ENCODE measurements around the gene CDKN1B.

Gene CDKN1B

GRCh38 chr12:12716793-12717585 lies at the start of gene CDKN1B:
Gene CDKN1B, plus strand, starts transcription at chr12:12717368. Its CDS starts 472 bp downstream, at chr12:12717840.
- Mint-ChIP-seq H3K9me3 (no peaks in the 10 kb centered on the region), H3K4me3 (peak within 1 kb of the TSS; percentile 99), H3K27ac (peak within 1 kb of the TSS; percentile 99), H3K27me3 (no peaks in the 10 kb centered on the region), H3K36me3 (peaks cover 27% of the 10 kb centered on the region), H3K4me1 (peaks cover 68% of the 10 kb centered on the region)

DNA sequence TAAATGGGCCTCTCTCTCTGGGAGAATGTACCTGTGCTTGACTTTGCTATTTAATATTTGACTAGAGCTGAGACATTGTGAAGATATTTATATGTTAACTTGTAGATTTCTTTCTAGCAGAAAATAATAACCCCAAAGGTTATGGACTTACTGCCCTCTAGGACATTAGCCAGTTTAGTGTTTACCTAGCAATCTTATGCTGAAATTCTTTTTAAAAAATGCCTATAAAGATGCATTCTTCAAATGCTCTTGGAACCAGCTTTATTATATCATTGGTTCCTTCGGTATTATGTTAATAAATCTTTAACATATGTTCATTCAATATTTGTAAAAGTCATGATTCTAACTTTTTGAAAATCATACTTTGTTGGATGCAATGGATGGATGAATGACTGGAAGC lies 49.2 kb upstream of the CDKN1B start:
- Mint-ChIP-seq H3K4me1 (no peaks in the 10 kb centered on the region), H3K36me3 (no peaks in the 10 kb centered on the region), H3K27me3 (no peaks in the 10 kb centered on the region), H3K4me3 (no peak overlapping the region), H3K9me3 (no peaks in the 10 kb centered on the region), H3K27ac (no peak overlapping the region)

- Mint-ChIP-seq H3K4me3 (no peak overlapping the region), H3K36me3 (no peaks in the 10 kb centered on the region), H3K9me3 (no peaks in the 10 kb centered on the region), H3K27me3 (no peaks in the 10 kb centered on the region), H3K4me1 (no peaks in the 10 kb centered on the region), H3K27ac (no peak overlapping the region)
Observed at GRCh38 chr12:12669020-12669419, 48.1 kb upstream of the CDKN1B start.

- no peaks in the 10 kb centered on the region for H3K4me1 Mint-ChIP-seq
- no peak overlapping the region for H3K4me3 Mint-ChIP-seq
- no peaks in the 10 kb centered on the region for H3K36me3 Mint-ChIP-seq
- no peaks in the 10 kb centered on the region for H3K9me3 Mint-ChIP-seq
- H3K27ac Mint-ChIP-seq: no peak overlapping the region
- H3K27me3 Mint-ChIP-seq: no peaks in the 10 kb centered on the region
Observed at GRCh38 chr12:12671850-12672660, 45.1 kb upstream of the CDKN1B start.

DNA sequence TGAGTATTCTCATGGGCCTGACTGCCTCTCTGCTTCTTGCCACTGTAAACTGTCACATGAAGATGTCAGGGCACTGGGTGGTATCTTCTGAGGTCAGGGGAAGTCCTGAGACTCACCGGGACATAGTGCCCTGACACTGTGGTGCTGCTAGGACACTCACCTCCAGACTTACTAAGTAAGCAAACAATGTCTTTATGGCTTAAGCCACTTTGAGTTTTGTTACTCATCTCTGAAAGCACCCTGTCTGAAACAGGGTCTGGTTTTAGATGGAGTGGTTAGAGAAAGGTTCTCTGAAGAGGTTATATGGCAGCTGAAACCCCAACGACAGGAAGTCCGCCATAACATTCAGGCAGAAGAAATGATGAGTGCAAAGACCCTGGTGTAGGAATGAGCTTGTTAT lies 43.9 kb upstream of the CDKN1B start:
- H3K27me3 Mint-ChIP-seq: no peaks in the 10 kb centered on the region
- H3K36me3 Mint-ChIP-seq: no peaks in the 10 kb centered on the region
- no peaks in the 10 kb centered on the region for H3K4me1 Mint-ChIP-seq
- no peak overlapping the region for H3K4me3 Mint-ChIP-seq
- no peak overlapping the region for H3K27ac Mint-ChIP-seq
- H3K9me3 Mint-ChIP-seq: no peaks in the 10 kb centered on the region

- no peaks in the 10 kb centered on the region for H3K27me3 Mint-ChIP-seq
- H3K9me3 Mint-ChIP-seq: no peaks in the 10 kb centered on the region
Observed at GRCh38 chr12:12676605-12677004, 40.6 kb upstream of the CDKN1B start.

GRCh38 chr12:12681061-12681765 lies 36.0 kb upstream of the CDKN1B start:
- Mint-ChIP-seq H3K27me3 (no peaks in the 10 kb centered on the region), H3K9me3 (no peaks in the 10 kb centered on the region), H3K4me3 (no peak overlapping the region), H3K27ac (no peak overlapping the region), H3K36me3 (no peaks in the 10 kb centered on the region), H3K4me1 (no peaks in the 10 kb centered on the region)

More at GRCh38 chr12:12676605-12677004, 40.6 kb upstream of the CDKN1B start:
- H3K4me1 Mint-ChIP-seq: no peaks in the 10 kb centered on the region
- H3K36me3 Mint-ChIP-seq: no peaks in the 10 kb centered on the region
- H3K27ac Mint-ChIP-seq: no peak overlapping the region
- no peak overlapping the region for H3K4me3 Mint-ChIP-seq

DNA sequence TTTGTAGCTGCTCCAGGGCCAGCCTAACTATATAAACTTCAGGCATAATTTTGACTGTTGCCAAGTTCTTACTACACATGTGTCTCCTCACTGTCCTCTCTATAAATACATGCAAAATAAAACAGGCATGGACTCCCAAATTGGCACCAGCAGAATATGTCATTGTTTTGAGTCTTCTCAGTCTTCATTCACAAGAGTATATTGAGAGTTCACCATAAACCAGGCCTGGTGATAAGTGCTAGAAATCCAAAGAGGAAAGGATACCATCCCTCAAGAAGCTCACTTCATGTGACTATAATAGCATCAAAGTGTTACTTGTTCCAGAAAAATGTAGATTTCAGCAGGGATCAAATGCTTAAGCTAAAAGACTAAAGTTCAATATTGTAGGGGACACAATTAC lies 34.9 kb upstream of the CDKN1B start:
- Mint-ChIP-seq H3K36me3 (no peaks in the 10 kb centered on the region), H3K9me3 (no peaks in the 10 kb centered on the region), H3K27ac (no peak overlapping the region), H3K4me3 (no peak overlapping the region), H3K4me1 (no peaks in the 10 kb centered on the region), H3K27me3 (no peaks in the 10 kb centered on the region)

GRCh38 chr12:12683136-12683697 lies 34.0 kb upstream of the CDKN1B start:
- Mint-ChIP-seq H3K4me3 (no peak overlapping the region), H3K4me1 (no peaks in the 10 kb centered on the region), H3K27me3 (no peaks in the 10 kb centered on the region), H3K27ac (no peak overlapping the region), H3K9me3 (no peaks in the 10 kb centered on the region), H3K36me3 (peaks cover 3% of the 10 kb centered on the region)

GRCh38 chr12:12683725-12684124 lies 33.4 kb upstream of the CDKN1B start:
- no peaks in the 10 kb centered on the region for H3K9me3 Mint-ChIP-seq
- no peak overlapping the region for H3K4me3 Mint-ChIP-seq
- peaks cover 2% of the 10 kb centered on the region for H3K4me1 Mint-ChIP-seq
- peaks cover 3% of the 10 kb centered on the region for H3K36me3 Mint-ChIP-seq
- H3K27ac Mint-ChIP-seq: no peak overlapping the region
- no peaks in the 10 kb centered on the region for H3K27me3 Mint-ChIP-seq

DNA sequence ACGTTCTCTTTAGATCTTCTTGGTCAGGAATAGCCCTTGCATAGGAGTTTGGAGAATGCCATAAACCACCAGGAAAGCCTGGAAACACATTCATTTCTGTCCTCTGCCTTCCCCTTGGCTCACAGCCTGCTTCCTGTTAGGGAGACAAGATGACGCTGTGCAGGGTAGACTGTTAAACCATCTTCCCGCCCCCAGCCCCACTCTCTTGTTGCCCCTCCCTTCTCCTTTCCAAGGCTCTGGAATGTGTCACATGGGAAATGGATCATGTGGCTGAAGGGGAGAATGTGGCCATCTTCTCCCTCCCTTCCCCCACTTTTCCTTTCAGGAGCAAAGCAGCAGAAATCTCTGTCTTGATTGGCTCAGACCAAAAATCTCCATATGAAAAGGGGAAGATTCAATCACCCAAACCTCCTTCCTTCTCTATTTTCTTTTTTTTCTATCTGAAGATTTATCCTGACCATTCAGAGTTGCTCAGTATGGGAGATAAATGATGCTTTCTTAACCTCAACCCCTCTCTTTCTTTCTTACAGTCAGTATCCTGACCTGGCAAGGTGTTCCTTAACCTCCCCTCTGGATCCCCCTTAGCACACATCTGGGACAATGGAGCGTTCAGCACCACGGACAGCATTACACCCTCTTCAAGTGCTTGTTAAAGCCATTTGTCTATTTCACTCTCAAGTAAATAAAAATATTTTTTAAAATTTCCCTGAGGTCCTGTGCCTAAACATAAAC lies 32.6 kb upstream of the CDKN1B start:
- Mint-ChIP-seq H3K36me3 (peaks cover 3% of the 10 kb centered on the region), H3K4me1 (peaks cover 8% of the 10 kb centered on the region), H3K27me3 (no peaks in the 10 kb centered on the region), H3K9me3 (no peaks in the 10 kb centered on the region), H3K4me3 (no peak overlapping the region), H3K27ac (no peak overlapping the region)

DNA sequence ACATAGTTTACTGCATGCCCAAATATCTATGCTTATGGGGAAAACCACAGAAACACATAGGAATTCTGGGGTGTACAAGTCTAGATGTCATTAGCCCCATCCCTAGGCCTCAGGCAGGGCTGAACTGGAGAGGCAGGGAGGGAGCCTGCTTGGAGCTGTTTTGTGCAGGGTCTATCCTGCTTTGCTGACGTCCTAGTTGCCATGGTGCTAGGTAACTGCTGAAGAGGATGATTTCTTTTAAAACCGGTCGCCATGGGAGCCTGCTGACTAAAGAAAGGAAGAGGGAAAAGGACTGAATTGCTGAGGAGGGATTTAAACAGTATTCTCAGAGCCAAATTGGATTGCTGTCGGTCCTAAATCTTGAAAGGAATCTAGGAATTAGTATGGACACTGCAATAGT lies 31.9 kb upstream of the CDKN1B start:
- Mint-ChIP-seq H3K9me3 (no peaks in the 10 kb centered on the region), H3K4me3 (no peak overlapping the region), H3K27me3 (no peaks in the 10 kb centered on the region), H3K27ac (no peak overlapping the region), H3K4me1 (peaks cover 16% of the 10 kb centered on the region), H3K36me3 (peaks cover 3% of the 10 kb centered on the region)

- Mint-ChIP-seq H3K9me3 (no peaks in the 10 kb centered on the region), H3K36me3 (peaks cover 3% of the 10 kb centered on the region), H3K27me3 (no peaks in the 10 kb centered on the region), H3K27ac (no peak overlapping the region), H3K4me3 (no peak overlapping the region), H3K4me1 (peaks cover 20% of the 10 kb centered on the region)
Observed at GRCh38 chr12:12686472-12686871, 30.7 kb upstream of the CDKN1B start.

GRCh38 chr12:12686925-12687324 lies 30.2 kb upstream of the CDKN1B start:
- peaks cover 23% of the 10 kb centered on the region for H3K4me1 Mint-ChIP-seq
- H3K4me3 Mint-ChIP-seq: no peak overlapping the region
- no peak overlapping the region for H3K27ac Mint-ChIP-seq
- H3K27me3 Mint-ChIP-seq: no peaks in the 10 kb centered on the region
- no peaks in the 10 kb centered on the region for H3K9me3 Mint-ChIP-seq
- peaks cover 3% of the 10 kb centered on the region for H3K36me3 Mint-ChIP-seq
